GM12878 (cell line): Measurements from ENCODE around the gene TMPRSS6. TPM values are rescaled to one million over a fixed set of nuclear protein-coding genes. Genes with fewer than 3 reads are reported as not detected.

Experiments used
- ATAC-seq: fragments of 200-7000 bp; cut with Tn5 transposase; 3 replicates; pipeline ENCODE4 v1.9.1; 2020; ENCODE audit warnings: mild to moderate bottlenecking, moderate library complexity
- BruUV-seq: library from RNA; stranded (reverse); fragments of 400-500 nt; replicated peaks from 2 replicates; lab custom pipeline; 2021; lab: Mats Ljungman, UMichigan
- CTCF ChIA-PET: fragments of 300-600 bp; sonication (Branson Sonifier 250); formaldehyde crosslinking; extraction: SDS; loops from one replicate; lab custom pipeline; 2021; ENCODE audit warnings: inconsistent platforms; lab: Yijun Ruan, JAX
- POLR2A ChIA-PET: fragments of 350-600 bp; formaldehyde crosslinking; extraction: SDS; loops from one replicate; lab custom pipeline; 2021; ENCODE audit warnings: inconsistent platforms; lab: Charles Lee
- RAD21 ChIA-PET: fragments of 300-600 bp; sonication (Branson Sonifier 250); formaldehyde crosslinking; loops from one replicate; lab custom pipeline; 2023; ENCODE audit warnings: antibody characterized with exemption; ENCODE audit not compliant: unreplicated experiment; lab: Charles Lee
- SMC1A ChIA-PET: fragments of 300-600 bp; sonication (Branson Sonifier 250); formaldehyde crosslinking; loops from one replicate; lab custom pipeline; 2023; ENCODE audit not compliant: unreplicated experiment, uncharacterized antibody; lab: Charles Lee
- DNase-seq: peaks from one replicate; pipeline ENCODE4 v3.0.0-alpha.2; 2011; ENCODE audit warnings: low read depth, low spot score
- FAIRE-seq: peaks from 3 replicates; lab custom pipeline; 2011; peaks lifted over from hg19 to GRCh38; lab: Jason Lieb, UNC
- H2AFZ ChIP-seq: 2 replicates; pipeline ENCODE4 v1.6.0; 2011; ENCODE audit warnings: low read depth, low read length, control low read depth; ENCODE audit not compliant: control insufficient read depth
- H3K27ac ChIP-seq: 2 replicates; pipeline ENCODE4 v1.5.1; 2011; ENCODE audit warnings: control low read depth; ENCODE audit not compliant: control insufficient read depth, insufficient read depth
- H3K27me3 ChIP-seq, 2 experiments: replicated peaks in 1 of 2; 2 replicates each; pipeline versions ENCODE4 v1.6.0 to v1.6.1; 2011; ENCODE audit warnings: low read length in 1 of 2; ENCODE audit not compliant: control insufficient read depth in 2 of 2, insufficient read depth in 2 of 2
- H3K36me3 ChIP-seq, 2 experiments: 2 replicates each; pipeline ENCODE4 v1.5.1; 2011; ENCODE audit warnings: low read length in 1 of 2; ENCODE audit not compliant: control insufficient read depth in 2 of 2, insufficient read depth in 2 of 2
- H3K4me1 ChIP-seq: 2 replicates; pipeline ENCODE4 v1.6.1; 2011; ENCODE audit warnings: mild to moderate bottlenecking, low read length, moderate library complexity, mixed read lengths; ENCODE audit not compliant: control insufficient read depth, insufficient read depth
- H3K4me2 ChIP-seq: 2 replicates; pipeline ENCODE4 v1.6.0; 2011; ENCODE audit warnings: control low read depth; ENCODE audit not compliant: control insufficient read depth, insufficient read depth
- H3K4me3 ChIP-seq: fragments of 200-600 bp; sonication (generic); 2 replicates; pipeline ENCODE4 v1.5.1; 2016
- H3K79me2 ChIP-seq: 2 replicates; pipeline ENCODE4 v1.6.0; 2011; ENCODE audit warnings: low read length; ENCODE audit not compliant: control insufficient read depth, insufficient read depth
- H3K9ac ChIP-seq: 2 replicates; pipeline ENCODE4 v1.8.0; 2011; ENCODE audit warnings: low read length, control low read depth, mixed read lengths; ENCODE audit not compliant: control insufficient read depth, insufficient read depth
- H3K9me3 ChIP-seq: replicated peaks from 3 replicates; pipeline ENCODE4 v1.5.1; 2011; ENCODE audit warnings: mild to moderate bottlenecking, low read length; ENCODE audit not compliant: control insufficient read depth, insufficient read depth
- H4K20me1 ChIP-seq: 2 replicates; pipeline ENCODE4 v1.6.0; 2011; ENCODE audit not compliant: control insufficient read depth, insufficient read depth
- BCL11A ChIP-seq: IDR thresholded peaks from 2 replicates; pipeline ENCODE4 v1.6.1; 2011; ENCODE audit warnings: low read depth, low read length
- BMI1 ChIP-seq: fragments of 450-650 bp; IDR thresholded peaks from 2 replicates; pipeline ENCODE4 v1.6.1; 2016; ENCODE audit warnings: mild to moderate bottlenecking, moderate library complexity, borderline replicate concordance
- JUND ChIP-seq: IDR thresholded peaks from 2 replicates; pipeline ENCODE4 v1.6.1; 2012; ENCODE audit warnings: low read depth, mild to moderate bottlenecking, low read length, improper control_type of control experiment, moderate library complexity
- WGBS: methylation state at CpG from one replicate; pipeline ENCODE4 v1.1.6; 2016; ENCODE audit warnings: low lambda C conversion rate; ENCODE audit not compliant: insufficient replicate concordance, insufficient coverage; ENCODE audit errors: missing lambda C conversion rate; 5-methylcytosine and 5-hydroxymethylcytosine counted together
- in situ Hi-C: fragments of 300-500 bp; cut with MboI; formaldehyde crosslinking; loops from 9 replicates; pipeline ENCODE4 v1.14.3; 2018; ENCODE audit warnings: mixed read lengths
- intact Hi-C: fragments of 100-400 bp; cut with micrococcal nuclease; formaldehyde crosslinking; loops from one replicate; pipeline ENCODE4 v1.14.2; 2022; ENCODE audit not compliant: unreplicated experiment
- polyA plus RNA-seq, 11 experiments: library from polyadenylated mRNA; depleted of rRNA in 4 of 11; unstranded in 6 of 11; stranded (reverse) in 5 of 11; fragments of >200 nt; fragmentation: Nextera tagmentation in 4 of 11; fragmentation: Illumina TruSeq in 1 of 11; extraction: Ambion mirVana in 4 of 11; extraction: Trizol in 1 of 11; gene quantifications; 1 replicate in 1 of 11; 2 replicates in 10 of 11; pipeline versions ENCODE4 v1.2.1 to v1.2.3, GENCODE V29; 2011 to 2016; ENCODE audit warnings: inconsistent platforms in 2 of 11, missing spikeins in 2 of 11, low read depth in 1 of 11
- total RNA-seq, 4 experiments: library from RNA; depleted of rRNA in 3 of 4; stranded (reverse); fragments of >200 nt in 3 of 4; fragmentation: Illumina TruSeq in 1 of 4; extraction: Trizol in 1 of 4; gene quantifications; 2 replicates each; pipeline versions ENCODE4 v1.2.1 to v1.2.3, GENCODE V29; 2013 to 2021

TMPRSS6 gene
- total and polyA plus RNA-seq, 10 of the 15 experiments (the other 5 are each of a cell fraction or from before 2014, with no cell fraction given) = 0.06 to 0.69 (median 0.19) TPM; not detected in 6

- no peak for TF ChIP-seq JUND
- TF ChIP-seq BMI1 = no peak
These were observed 91.3 kb downstream of the TMPRSS6 start (continued) for GRCh38 chr22:37018086-37018814.

GRCh38 chr22:37017356-37017755 lies 92.2 kb downstream of the TMPRSS6 start:
- no peak for TF ChIP-seq BCL11A
- ATAC-seq = no peak
- H3K27ac ChIP-seq = no peak overlapping the region
- BruUV-seq = no TSS peak
- peaks cover 8% of the 10 kb centered on the region for H3K4me1 ChIP-seq
- intact Hi-C loops = no loop called here
- H3K79me2 ChIP-seq = peaks cover 2% of the 10 kb centered on the region; the same call in 1 of the 2 replicates
- H3K4me3 ChIP-seq = no peak overlapping the region
- SMC1A ChIA-PET = no interaction called here
- H4K20me1 ChIP-seq = no peaks in the 10 kb centered on the region
- DNase-seq = no peak
- 97% methylated on average over 10 of the region's 10 CpGs for WGBS
- RAD21 ChIA-PET = no interaction called here
- no peaks in the 10 kb centered on the region for H3K27me3 ChIP-seq
- H3K9me3 ChIP-seq = no peaks in the 10 kb centered on the region
- POLR2A ChIA-PET = interaction anchor here (1.2 kb wide), 1 partner anchor 241 kb away, joined by 4 read pairs; the partner anchor contains the start of gene IFT27
- FAIRE-seq = no peak
- no peaks in the 10 kb centered on the region; a peak in 1 of 4 replicates for H3K36me3 ChIP-seq
- in situ Hi-C loops = no loop called here
- no peak overlapping the region for H2AFZ ChIP-seq
- no peak overlapping the region for H3K4me2 ChIP-seq
- no peak overlapping the region for H3K9ac ChIP-seq
- CTCF ChIA-PET = interaction anchor here (0.6 to 1.8 kb wide), 5 partner anchors 8 to 59 kb away, joined by 3 to 4 read pairs (median 4); no protein-coding TSS in a partner anchor
